Hepatocyte (in vitro differentiated cells): ENCODE data around the gene CCDC18. TPM values are rescaled to one million over a fixed set of nuclear protein-coding genes. Genes with fewer than 3 reads are reported as not detected.
A peak's percentile ranks its signal among the peaks of the same experiment; 100 is the strongest.
"Not testable (repeated sequence)": the region's sequence is repeated elsewhere in the genome, so short reads cannot be mapped to it uniquely, and the experiment has no call there.

Experiments
- DNase-seq: peaks from one replicate; pipeline ENCODE4 v3.0.0-alpha.2; 2016; ENCODE audit warnings: low spot score
- H2AFZ ChIP-seq: fragments of 200-600 bp; sonication (generic); 2 replicates; pipeline ENCODE4 v1.6.0; 2016; ENCODE audit warnings: antibody characterized with exemption, mild to moderate bottlenecking
- H3K27ac ChIP-seq: fragments of 200-600 bp; sonication (generic); 2 replicates; pipeline ENCODE4 v1.5.1; 2016; ENCODE audit warnings: mild to moderate bottlenecking
- H3K27me3 ChIP-seq: fragments of 200-600 bp; sonication (generic); 2 replicates; pipeline ENCODE4 v1.6.1; 2016
- H3K36me3 ChIP-seq: fragments of 200-600 bp; sonication (generic); replicated peaks from 2 replicates; pipeline ENCODE4 v1.5.1; 2016; ENCODE audit warnings: low read depth; ENCODE audit not compliant: insufficient read depth
- H3K4me1 ChIP-seq: fragments of 200-600 bp; sonication (generic); 2 replicates; pipeline ENCODE4 v1.5.1; 2016; ENCODE audit warnings: mild to moderate bottlenecking, moderate library complexity; ENCODE audit not compliant: insufficient read depth
- H3K4me2 ChIP-seq: fragments of 200-600 bp; sonication (generic); 2 replicates; pipeline ENCODE4 v1.6.0; 2016
- H3K4me3 ChIP-seq: fragments of 200-600 bp; sonication (generic); 2 replicates; pipeline ENCODE4 v1.5.1; 2016; ENCODE audit warnings: mild to moderate bottlenecking
- H3K79me2 ChIP-seq: fragments of 200-600 bp; sonication (generic); 2 replicates; pipeline ENCODE4 v1.6.0; 2017; ENCODE audit warnings: mild to moderate bottlenecking
- H3K9me2 ChIP-seq: fragments of 200-600 bp; sonication (generic); replicated peaks from 2 replicates; pipeline ENCODE4 v1.6.0; 2017; ENCODE audit warnings: mild to moderate bottlenecking; ENCODE audit not compliant: insufficient read depth
- H3K9me3 ChIP-seq: fragments of 200-600 bp; sonication (generic); 2 replicates; pipeline ENCODE4 v1.5.1; 2016; ENCODE audit warnings: low read depth, mild to moderate bottlenecking
- H4K20me1 ChIP-seq: fragments of 200-600 bp; sonication (generic); 2 replicates; pipeline ENCODE4 v1.6.0; 2016; ENCODE audit warnings: mild to moderate bottlenecking; ENCODE audit not compliant: insufficient read depth, poor library complexity, severe bottlenecking
- CTCF ChIP-seq: fragments of 200-600 bp; sonication (generic); IDR thresholded peaks from 2 replicates; pipeline ENCODE4 v1.5.1; 2016; ENCODE audit warnings: antibody characterized with exemption, mild to moderate bottlenecking; ENCODE audit not compliant: poor library complexity
- EZH2 ChIP-seq: fragments of 200-600 bp; sonication (generic); IDR thresholded peaks from 2 replicates; pipeline ENCODE4 v1.6.1; 2016; ENCODE audit warnings: antibody characterized with exemption, mild to moderate bottlenecking, borderline replicate concordance
- EZH2phosphoT487 ChIP-seq: fragments of 200-600 bp; sonication (generic); IDR thresholded peaks from one replicate; pipeline ENCODE4 v1.6.1; 2018; ENCODE audit warnings: antibody characterized with exemption, mild to moderate bottlenecking, low read depth, moderate library complexity; ENCODE audit not compliant: unreplicated experiment, severe bottlenecking
- WGBS: methylation state at CpG from one replicate; pipeline ENCODE4 v1.1.6; 2016; ENCODE audit warnings: low lambda C conversion rate; ENCODE audit errors: missing lambda C conversion rate; 5-methylcytosine and 5-hydroxymethylcytosine counted together
- polyA plus RNA-seq: library from polyadenylated mRNA; unstranded; fragments of >200 nt; fragmentation: Nextera tagmentation; extraction: Ambion mirVana; gene quantifications from 2 replicates; pipeline ENCODE4 v1.2.1, GENCODE V29; 2016
- total RNA-seq: library from RNA; depleted of rRNA; stranded (reverse); fragments of >200 nt; gene quantifications from 2 replicates; pipeline ENCODE4 v1.2.3, GENCODE V29; 2014

The CCDC18 gene
- total and polyA plus RNA-seq, 2 experiments from 2014 or later = 4.9 to 6.8 TPM

GRCh38 chr1:93215322-93215721 lies 34.8 kb downstream of the CCDC18 start:
- H3K4me2 ChIP-seq = no peak overlapping the region
- no peak overlapping the region for H3K4me3 ChIP-seq
- no peaks in the 10 kb centered on the region for H3K9me3 ChIP-seq
- H3K36me3 ChIP-seq = no peaks in the 10 kb centered on the region
- DNase-seq = no peak
- no peaks in the 10 kb centered on the region for H3K27me3 ChIP-seq
- H3K4me1 ChIP-seq = no peaks in the 10 kb centered on the region
- no peaks in the 10 kb centered on the region for H3K9me2 ChIP-seq
- WGBS = 97% methylated on average over 2 of the region's 2 CpGs
- no peaks in the 10 kb centered on the region for H4K20me1 ChIP-seq
- TF ChIP-seq EZH2 (no peak), EZH2phosphoT487 (no peak), CTCF (no peak)
- no peak overlapping the region for H2AFZ ChIP-seq
- H3K27ac ChIP-seq = no peak overlapping the region
- no peaks in the 10 kb centered on the region for H3K79me2 ChIP-seq

GRCh38 chr1:93219443-93219842 lies 38.9 kb downstream of the CCDC18 start:
- WGBS = 93% methylated on average over 6 of the region's 6 CpGs
- H4K20me1 ChIP-seq = no peaks in the 10 kb centered on the region
- no peaks in the 10 kb centered on the region for H3K9me2 ChIP-seq
- no peak overlapping the region for H2AFZ ChIP-seq
- H3K27me3 ChIP-seq = no peaks in the 10 kb centered on the region
- no peaks in the 10 kb centered on the region for H3K36me3 ChIP-seq
- TF ChIP-seq CTCF (no peak), EZH2 (no peak), EZH2phosphoT487 (no peak)
- no peak overlapping the region for H3K4me2 ChIP-seq
- H3K9me3 ChIP-seq = no peaks in the 10 kb centered on the region
- no peak overlapping the region for H3K27ac ChIP-seq
- H3K4me1 ChIP-seq = no peaks in the 10 kb centered on the region
- no peaks in the 10 kb centered on the region for H3K79me2 ChIP-seq
- no peak for DNase-seq
- no peak overlapping the region for H3K4me3 ChIP-seq

- WGBS = 98% methylated on average over 5 of the region's 5 CpGs
- DNase-seq = not testable (repeated sequence)
These were observed 40.2 kb downstream of the CCDC18 start for GRCh38 chr1:93220716-93221115.

GRCh38 chr1:93221913-93222312 lies 41.4 kb downstream of the CCDC18 start:
- H3K27me3 ChIP-seq = no peaks in the 10 kb centered on the region
- no peak overlapping the region for H3K4me3 ChIP-seq
- no peaks in the 10 kb centered on the region for H3K79me2 ChIP-seq
- H3K4me1 ChIP-seq = no peaks in the 10 kb centered on the region
- WGBS = 61% methylated on average over 3 of the region's 3 CpGs
- TF ChIP-seq EZH2phosphoT487 = no peak
- no peak for TF ChIP-seq CTCF
- TF ChIP-seq EZH2 = no peak
- no peaks in the 10 kb centered on the region for H4K20me1 ChIP-seq
- H2AFZ ChIP-seq = no peak overlapping the region
- H3K36me3 ChIP-seq = no peaks in the 10 kb centered on the region
- H3K4me2 ChIP-seq = no peak overlapping the region
- H3K9me3 ChIP-seq = no peaks in the 10 kb centered on the region
- H3K27ac ChIP-seq = peak overlapping the region; percentile 48
- H3K9me2 ChIP-seq = no peaks in the 10 kb centered on the region
- DNase-seq = peak; percentile 4

More at GRCh38 chr1:93220716-93221115, 40.2 kb downstream of the CCDC18 start:
- H2AFZ ChIP-seq, H3K9me3 ChIP-seq, H3K4me3 ChIP-seq, H3K36me3 ChIP-seq, H3K79me2 ChIP-seq, H3K4me2 ChIP-seq, H3K9me2 ChIP-seq, H3K4me1 ChIP-seq, H3K27ac ChIP-seq, H4K20me1 ChIP-seq, H3K27me3 ChIP-seq: not testable (repeated sequence)
